NB4 (cell line): ENCODE measurements around the gene ZNF595.

Experiments
- POLR2A ChIP-seq: IDR thresholded peaks from 2 replicates; pipeline ENCODE4 v1.6.1; 2011; ENCODE audit warnings: mild to moderate bottlenecking; ENCODE audit not compliant: insufficient read length; ENCODE audit errors: extremely low read depth
- TF ChIP-seq, protein P1 (sequence below): IDR thresholded peaks from one replicate; pipeline ENCODE4 v1.5.1; 2012; ENCODE audit warnings: low read depth, low read length
- TF ChIP-seq, protein P2 (sequence below): IDR thresholded peaks from 2 replicates; pipeline ENCODE4 v1.6.1; 2011; ENCODE audit warnings: low read depth, low read length

DNA sequence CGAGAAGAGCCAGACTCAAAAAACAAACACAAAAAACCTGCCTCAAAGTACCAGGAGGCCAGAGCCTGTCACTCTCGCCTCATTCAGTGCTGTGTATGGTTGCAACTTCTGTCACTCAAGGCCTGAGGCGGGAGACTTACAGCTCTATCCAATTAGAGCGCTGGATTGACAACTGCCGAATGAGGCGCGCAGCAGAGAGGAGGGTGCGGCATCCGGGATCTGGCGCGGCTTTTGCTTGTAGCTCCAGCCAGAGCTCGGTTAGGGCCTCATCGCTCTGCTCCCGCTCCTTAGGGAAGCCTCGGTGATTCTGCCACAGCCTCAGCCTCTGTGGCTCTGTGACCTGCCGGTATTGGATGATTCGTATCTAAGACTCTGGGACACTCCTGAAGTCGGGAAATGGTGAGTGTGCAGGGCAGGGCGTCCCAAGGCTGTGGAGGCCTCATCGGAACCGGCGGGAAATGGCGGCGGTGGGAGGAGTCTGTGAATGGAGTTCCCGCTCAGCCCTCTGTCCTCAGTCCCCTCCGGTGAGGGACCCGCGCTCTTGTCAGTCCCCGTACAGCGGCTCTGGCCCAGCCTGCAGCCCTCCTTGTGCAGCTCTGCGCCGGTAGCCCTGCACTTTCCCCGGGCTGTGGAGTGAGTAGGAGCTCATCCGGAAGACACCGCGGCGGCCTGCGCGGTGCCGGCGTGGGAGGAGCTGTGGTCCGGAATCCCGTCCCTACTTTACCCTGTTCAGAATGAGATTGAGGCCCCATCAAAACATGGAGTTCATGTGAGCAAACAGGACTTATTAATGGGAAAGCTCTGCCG, 71.4 kb downstream of the ZNF595 start, which contains the start of gene ZNF718:
- TF ChIP-seq, protein P1, sequence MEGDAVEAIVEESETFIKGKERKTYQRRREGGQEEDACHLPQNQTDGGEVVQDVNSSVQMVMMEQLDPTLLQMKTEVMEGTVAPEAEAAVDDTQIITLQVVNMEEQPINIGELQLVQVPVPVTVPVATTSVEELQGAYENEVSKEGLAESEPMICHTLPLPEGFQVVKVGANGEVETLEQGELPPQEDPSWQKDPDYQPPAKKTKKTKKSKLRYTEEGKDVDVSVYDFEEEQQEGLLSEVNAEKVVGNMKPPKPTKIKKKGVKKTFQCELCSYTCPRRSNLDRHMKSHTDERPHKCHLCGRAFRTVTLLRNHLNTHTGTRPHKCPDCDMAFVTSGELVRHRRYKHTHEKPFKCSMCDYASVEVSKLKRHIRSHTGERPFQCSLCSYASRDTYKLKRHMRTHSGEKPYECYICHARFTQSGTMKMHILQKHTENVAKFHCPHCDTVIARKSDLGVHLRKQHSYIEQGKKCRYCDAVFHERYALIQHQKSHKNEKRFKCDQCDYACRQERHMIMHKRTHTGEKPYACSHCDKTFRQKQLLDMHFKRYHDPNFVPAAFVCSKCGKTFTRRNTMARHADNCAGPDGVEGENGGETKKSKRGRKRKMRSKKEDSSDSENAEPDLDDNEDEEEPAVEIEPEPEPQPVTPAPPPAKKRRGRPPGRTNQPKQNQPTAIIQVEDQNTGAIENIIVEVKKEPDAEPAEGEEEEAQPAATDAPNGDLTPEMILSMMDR, result no peak
- peak; percentile 90 for TF ChIP-seq POLR2A
- TF ChIP-seq, protein P2, sequence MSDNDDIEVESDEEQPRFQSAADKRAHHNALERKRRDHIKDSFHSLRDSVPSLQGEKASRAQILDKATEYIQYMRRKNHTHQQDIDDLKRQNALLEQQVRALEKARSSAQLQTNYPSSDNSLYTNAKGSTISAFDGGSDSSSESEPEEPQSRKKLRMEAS, result no peak
